GM18873 (cell line): ENCODE data around the gene SLC2A4RG.

Experiments
- ATAC-seq: cut with Tn5 transposase; IDR thresholded peaks from one replicate; pipeline ENCODE4 v1.9.1; 2021; ENCODE audit warnings: mild to moderate bottlenecking, moderate library complexity, moderate number of reproducible peaks; ENCODE audit not compliant: unreplicated experiment, low FRiP score

The SLC2A4RG gene, protein sequence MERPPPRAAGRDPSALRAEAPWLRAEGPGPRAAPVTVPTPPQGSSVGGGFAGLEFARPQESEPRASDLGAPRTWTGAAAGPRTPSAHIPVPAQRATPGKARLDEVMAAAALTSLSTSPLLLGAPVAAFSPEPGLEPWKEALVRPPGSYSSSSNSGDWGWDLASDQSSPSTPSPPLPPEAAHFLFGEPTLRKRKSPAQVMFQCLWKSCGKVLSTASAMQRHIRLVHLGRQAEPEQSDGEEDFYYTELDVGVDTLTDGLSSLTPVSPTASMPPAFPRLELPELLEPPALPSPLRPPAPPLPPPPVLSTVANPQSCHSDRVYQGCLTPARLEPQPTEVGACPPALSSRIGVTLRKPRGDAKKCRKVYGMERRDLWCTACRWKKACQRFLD

DNA sequence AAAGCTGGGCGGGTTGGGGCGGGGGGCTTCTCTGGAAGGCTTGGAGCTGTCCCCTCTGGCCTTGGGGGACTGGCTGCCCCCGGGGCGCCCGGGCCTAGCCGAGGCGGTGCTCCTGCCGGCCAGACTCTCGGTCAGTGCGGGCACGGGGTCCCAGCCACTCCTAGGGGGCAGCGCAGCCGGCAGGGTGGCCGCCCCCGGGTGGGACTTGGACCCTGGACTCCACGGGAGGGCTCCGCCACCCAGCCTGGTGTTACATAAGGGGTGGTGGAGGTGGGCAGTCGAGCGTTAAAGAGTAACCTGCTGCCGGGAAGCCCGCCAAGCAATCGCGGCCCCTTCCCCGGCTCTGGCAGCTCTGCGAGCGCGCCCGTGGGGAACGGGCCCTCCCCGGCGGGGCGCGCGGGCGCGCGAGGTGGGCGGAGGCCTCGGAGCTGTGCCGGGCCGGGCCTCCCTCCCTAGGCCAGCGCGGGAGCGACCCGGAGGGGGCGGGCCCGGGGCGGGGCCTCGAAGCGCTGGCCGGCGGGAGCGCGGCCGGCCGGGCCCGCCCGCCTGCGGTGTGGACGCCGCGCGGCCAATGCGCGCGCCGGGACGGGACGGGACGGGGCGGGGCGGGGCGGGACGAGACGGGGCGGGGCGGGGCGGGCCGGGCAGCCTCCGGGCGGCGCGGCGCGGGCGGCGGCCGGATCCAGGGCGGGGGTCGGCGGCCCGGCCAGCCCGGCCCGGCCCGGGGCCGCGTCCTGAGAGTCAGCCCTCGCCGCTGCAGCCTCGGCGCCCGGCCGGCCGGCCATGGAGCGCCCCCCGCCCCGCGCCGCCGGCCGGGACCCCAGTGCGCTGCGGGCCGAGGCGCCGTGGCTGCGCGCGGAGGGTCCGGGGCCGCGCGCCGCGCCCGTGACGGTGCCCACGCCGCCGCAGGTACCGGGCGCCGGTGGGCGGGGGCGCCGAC, at the start of gene SLC2A4RG:
SLC2A4RG (plus strand) TSS at position 647 of the 940 bp plus-strand sequence; CDS start at position 784, 137 bp downstream.
- no peak for ATAC-seq

DNA sequence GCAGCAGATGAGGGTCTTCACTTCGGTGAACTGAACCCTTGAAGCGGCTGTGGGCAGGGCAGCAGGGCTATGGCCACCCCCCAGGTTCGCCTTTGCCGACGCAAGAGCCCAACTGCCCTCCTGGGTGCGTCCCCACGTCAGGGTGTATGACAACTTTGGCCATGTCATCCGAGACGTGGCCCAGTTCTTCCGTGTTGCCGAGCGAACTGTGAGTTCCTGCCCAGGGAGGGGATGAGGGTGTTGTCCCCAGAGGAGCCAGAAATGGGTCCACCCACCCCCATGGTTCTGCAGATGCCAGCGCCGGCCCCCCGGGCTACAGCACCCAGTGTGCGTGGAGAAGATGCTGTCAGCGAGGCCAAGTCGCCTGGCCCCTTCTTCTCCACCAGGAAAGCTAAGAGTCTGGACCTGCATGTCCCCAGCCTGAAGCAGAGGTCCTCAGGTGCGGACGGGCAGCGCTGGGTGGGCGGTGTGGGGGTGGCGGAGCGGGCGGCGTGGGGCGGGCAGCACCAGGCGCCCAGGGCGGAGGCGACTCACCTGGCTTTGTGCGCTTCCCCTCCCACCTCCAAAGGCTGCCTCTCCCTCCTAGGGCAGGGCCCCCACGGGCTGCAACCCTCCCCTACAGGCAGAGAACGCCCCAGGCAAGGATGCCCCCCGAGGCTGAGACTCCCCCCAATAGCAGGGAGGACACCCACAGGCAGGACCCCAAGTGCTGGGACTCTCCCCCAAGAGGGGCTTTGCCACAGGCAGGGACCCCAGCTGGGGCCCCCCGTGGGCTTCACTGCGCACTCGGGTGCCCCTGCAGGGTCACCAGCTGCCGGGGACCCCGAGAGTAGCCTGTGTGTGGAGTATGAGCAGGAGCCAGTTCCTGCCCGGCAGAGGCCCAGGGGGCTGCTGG, 49.3 kb upstream of the SLC2A4RG start:
- ATAC-seq: no peak

DNA sequence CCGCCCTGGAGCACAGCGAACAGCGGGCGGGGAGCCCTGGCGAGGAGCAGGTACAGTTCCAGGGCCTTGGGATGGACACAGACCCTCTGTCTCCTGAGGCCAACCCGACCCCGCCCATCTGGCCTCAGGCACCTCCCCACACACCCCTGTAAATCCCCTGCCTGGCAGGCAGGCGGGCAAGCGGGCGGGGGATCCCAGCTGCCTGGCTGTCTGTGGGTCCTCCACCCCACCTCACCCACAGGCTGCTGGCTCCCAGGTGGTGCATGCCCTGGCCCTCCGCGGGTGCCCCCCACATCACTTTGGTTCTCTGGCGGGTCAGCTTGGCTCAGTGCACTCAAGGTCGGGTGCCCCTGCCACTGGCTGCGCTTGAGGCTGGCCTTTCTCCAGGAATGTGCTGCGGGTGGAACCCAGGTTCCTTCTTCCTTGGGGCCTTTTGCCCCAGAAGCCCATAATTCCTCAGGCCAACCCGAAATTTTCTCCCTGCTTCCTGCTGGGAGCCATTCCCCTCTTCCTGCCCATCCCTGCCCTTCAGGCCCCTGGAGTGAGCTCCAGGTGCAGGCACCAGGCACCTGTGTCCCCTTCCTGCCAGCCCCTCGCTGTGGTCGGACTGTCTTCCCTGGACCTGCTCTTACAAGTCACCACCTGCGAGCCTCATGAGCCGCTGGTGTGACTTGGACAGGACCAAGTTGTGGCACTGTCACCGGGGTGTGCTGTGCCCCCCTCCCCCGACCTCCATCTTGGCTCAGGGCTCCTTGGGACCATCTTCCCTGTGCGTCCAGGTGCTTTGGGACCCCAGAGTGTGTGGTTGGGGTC, 48.5 kb upstream of the SLC2A4RG start:
- no peak for ATAC-seq

DNA sequence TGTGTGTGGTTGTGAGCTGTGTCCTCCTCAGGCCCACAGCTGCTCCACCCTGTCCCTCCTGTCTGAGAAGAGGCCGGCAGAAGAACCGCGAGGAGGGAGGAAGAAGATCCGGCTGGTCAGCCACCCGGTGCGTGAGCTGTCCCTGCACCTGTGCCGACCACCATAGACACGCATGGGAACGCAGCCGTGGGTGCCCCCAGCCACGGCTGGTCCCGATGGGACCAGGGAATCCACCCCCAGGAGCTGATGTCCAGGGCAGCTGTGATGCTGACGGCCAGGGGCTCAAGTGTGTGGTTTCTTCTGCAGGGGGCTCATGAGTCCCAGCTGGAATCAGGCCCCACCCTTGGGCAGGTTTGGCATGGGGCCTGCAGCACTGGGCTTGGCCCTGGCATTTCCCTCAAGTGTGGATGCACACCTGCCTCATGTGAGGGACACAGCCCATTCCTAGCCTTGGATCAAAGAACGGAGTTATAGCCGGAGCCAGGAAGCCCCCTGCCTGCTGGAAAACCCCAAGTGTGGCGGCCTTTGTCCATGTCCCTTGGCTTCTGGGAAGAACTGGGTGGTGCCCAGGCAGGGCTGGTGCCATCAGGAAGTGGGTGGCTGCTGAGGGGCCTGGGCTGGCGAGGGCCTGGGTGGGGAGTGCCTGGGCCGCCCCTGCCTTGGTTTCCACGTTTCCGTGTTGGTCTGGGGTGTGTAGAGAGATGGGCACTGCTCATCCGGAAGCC, 47.7 kb upstream of the SLC2A4RG start:
- no peak for ATAC-seq

DNA sequence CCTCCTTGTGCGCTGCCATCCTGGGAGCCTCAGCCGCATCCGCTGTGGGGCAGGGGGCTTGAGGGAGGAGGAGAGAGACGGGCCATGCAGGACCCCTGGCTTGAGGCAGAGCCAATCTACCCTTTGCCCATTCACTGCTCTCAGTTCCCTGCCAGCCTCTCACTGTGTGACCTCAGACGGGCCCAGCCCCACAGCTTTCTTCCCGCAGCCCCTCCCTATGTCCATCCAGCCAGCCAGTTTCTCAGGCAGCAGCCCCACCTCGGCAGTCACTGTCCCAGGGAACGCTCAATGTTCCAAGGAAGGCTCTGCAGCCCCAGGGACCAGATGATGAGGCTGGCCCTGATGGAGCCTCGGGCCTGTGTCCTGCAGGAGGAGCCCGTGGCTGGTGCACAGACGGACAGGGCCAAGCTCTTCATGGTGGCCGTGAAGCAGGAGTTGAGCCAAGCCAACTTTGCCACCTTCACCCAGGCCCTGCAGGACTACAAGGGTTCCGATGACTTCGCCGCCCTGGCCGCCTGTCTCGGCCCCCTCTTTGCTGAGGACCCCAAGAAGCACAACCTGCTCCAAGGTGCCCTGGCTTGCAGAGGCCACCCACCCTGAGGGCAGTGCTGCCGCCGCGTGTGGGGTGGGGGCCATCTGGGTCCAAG, 47.0 kb upstream of the SLC2A4RG start:
- no peak for ATAC-seq

DNA sequence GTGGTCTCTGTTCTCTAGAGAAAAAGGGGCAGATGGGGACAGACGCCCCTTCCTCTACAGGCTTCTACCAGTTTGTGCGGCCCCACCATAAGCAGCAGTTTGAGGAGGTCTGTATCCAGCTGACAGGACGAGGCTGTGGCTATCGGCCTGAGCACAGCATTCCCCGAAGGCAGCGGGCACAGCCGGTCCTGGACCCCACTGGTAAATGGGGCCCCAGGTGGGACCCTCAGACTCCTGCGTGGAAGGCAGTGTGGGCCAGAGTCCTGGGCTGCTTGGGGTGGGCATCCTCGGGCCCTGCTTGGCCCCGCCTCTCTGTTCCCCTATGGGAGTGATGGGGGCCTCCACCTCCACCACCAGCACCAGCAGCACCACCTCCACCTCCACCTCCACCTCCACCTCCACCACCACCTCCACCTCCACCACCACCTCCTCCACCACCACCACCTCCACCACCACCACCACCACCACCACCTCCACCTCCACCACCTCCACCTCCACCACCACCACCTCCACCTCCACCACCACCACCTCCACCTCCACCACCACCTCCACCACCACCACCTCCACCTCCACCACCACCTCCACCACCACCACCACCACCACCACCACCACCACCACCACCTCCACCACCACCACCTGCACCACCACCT, 46.4 kb upstream of the SLC2A4RG start:
- no peak for ATAC-seq

DNA sequence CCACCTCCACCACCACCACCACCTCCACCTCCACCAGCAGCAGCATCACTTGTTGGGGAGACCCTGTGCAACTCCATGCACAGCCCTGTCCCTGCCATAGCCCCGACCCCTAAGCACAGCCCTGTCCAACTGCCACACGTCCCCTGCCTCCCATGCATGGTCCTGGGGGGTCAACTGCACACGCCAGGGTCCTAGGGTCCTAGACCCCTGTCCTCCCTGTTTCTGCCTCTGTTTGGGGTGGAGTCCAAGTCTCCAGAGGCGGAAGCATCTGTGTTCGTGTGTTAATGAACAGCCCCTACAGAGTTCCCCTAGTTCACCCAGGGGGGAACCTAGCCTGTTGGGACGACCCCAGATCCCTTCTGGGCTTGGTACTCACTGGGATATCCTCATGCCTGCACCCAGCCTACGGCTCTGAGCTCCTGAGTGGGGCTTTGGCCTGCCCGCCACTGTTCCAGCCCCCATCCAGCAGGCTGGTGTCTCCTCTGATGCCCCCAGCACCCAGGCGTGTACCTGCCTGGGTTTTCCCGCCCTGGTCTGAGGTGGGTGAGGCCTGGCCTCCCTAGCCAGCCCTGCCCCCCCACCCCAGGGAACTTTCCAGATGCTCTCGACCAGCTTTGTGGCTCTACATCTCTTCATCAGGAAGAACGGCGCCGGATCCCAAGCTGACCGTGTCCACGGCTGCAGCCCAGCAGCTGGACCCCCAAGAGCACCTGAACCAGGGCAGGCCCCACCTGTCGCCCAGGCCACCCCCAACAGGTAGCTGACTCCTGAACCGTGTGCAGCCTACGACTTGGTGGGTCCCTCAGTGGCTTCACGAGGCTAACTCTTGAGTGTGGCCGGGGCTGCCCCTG, 45.6 kb upstream of the SLC2A4RG start:
- ATAC-seq: no peak

DNA sequence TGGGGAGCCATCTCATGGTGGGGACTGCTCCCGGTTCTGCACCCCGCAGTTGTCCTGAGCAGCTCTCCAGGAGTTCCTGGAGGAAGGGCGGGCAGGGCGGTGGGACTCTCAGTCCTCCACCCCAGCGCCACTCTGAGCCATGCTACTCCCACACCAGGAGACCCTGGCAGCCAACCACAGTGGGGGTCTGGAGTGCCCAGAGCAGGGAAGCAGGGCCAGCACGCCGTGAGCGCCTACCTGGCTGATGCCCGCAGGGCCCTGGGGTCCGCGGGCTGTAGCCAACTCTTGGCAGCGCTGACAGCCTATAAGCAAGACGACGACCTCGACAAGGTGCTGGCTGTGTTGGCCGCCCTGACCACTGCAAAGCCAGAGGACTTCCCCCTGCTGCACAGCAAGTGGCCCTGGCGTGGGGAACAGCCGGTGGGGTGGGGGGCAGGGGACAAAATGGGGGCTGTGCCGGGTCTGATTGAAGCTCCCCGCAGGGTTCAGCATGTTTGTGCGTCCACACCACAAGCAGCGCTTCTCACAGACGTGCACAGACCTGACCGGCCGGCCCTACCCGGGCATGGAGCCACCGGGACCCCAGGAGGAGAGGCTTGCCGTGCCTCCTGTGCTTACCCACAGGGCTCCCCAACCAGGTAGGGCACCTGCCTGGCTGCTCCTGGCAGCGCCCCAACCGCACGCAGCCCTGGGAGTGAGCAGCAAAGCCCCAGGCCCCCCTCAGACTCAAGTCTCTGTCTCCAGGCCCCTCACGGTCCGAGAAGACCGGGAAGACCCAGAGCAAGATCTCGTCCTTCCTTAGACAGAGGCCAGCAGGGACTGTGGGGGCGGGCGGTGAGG, 44.8 kb upstream of the SLC2A4RG start:
- no peak for ATAC-seq

DNA sequence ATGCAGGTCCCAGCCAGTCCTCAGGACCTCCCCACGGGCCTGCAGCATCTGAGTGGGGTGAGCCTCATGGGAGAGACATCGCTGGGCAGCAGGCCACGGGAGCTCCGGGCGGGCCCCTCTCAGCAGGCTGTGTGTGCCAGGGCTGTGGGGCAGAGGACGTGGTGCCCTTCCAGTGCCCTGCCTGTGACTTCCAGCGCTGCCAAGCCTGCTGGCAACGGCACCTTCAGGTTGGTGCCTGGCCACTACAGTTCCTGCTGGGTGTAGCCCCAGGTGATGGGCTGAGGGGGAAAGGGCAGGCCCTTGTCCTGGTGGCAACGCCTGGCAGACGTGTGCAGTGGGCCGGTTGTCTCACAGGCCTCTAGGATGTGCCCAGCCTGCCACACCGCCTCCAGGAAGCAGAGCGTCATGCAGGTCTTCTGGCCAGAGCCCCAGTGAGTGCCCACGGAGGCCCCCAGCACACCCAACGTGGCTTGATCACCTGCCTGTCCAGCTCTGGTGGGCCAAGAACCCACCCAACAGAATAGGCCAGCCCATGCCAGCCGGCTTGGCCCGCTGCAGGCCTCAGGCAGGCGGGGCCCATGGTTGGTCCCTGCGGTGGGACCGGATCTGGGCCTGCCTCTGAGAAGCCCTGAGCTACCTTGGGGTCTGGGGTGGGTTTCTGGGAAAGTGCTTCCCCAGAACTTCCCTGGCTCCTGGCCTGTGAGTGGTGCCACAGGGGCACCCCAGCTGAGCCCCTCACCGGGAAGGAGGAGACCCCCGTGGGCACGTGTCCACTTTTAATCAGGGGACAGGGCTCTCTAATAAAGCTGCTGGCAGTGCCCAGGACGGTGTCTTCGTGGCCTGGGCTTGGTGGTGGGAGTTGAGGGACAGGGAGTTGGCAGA, 43.9 kb upstream of the SLC2A4RG start:
- ATAC-seq: no peak

DNA sequence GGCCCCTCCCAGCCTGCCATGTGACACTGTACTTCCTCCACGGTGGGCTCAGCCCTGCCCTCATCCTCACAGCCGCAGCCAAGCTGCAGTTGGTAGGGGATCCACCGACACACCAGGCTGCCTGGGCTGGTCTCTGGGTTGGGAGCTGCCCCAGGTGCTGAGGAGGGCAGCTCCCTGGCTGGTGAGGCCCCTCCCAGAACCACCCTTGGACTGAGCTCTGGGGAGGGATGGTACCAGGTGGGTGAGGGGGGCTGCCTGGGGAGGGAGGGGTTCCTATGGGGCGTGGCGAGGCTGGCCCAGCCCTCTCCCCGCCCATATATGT, 43.3 kb upstream of the SLC2A4RG start:
- no peak for ATAC-seq

DNA sequence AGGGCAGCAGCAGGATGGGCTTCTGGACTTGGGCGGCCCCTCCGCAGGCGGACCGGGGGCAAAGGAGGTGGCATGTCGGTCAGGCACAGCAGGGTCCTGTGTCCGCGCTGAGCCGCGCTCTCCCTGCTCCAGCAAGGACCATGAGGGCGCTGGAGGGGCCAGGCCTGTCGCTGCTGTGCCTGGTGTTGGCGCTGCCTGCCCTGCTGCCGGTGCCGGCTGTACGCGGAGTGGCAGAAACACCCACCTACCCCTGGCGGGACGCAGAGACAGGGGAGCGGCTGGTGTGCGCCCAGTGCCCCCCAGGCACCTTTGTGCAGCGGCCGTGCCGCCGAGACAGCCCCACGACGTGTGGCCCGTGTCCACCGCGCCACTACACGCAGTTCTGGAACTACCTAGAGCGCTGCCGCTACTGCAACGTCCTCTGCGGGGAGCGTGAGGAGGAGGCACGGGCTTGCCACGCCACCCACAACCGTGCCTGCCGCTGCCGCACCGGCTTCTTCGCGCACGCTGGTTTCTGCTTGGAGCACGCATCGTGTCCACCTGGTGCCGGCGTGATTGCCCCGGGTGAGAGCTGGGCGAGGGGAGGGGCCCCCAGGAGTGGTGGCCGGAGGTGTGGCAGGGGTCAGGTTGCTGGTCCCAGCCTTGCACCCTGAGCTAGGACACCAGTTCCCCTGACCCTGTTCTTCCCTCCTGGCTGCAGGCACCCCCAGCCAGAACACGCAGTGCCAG, 42.8 kb upstream of the SLC2A4RG start, which contains the start of gene TNFRSF6B:
TNFRSF6B (plus strand) TSS at position 25 of the 729 bp plus-strand sequence; CDS start at position 141, 116 bp downstream.
- no peak for ATAC-seq

DNA sequence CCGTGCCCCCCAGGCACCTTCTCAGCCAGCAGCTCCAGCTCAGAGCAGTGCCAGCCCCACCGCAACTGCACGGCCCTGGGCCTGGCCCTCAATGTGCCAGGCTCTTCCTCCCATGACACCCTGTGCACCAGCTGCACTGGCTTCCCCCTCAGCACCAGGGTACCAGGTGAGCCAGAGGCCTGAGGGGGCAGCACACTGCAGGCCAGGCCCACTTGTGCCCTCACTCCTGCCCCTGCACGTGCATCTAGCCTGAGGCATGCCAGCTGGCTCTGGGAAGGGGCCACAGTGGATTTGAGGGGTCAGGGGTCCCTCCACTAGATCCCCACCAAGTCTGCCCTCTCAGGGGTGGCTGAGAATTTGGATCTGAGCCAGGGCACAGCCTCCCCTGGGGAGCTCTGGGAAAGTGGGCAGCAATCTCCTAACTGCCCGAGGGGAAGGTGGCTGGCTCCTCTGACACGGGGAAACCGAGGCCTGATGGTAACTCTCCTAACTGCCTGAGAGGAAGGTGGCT, 42.2 kb upstream of the SLC2A4RG start:
- ATAC-seq: no peak

DNA sequence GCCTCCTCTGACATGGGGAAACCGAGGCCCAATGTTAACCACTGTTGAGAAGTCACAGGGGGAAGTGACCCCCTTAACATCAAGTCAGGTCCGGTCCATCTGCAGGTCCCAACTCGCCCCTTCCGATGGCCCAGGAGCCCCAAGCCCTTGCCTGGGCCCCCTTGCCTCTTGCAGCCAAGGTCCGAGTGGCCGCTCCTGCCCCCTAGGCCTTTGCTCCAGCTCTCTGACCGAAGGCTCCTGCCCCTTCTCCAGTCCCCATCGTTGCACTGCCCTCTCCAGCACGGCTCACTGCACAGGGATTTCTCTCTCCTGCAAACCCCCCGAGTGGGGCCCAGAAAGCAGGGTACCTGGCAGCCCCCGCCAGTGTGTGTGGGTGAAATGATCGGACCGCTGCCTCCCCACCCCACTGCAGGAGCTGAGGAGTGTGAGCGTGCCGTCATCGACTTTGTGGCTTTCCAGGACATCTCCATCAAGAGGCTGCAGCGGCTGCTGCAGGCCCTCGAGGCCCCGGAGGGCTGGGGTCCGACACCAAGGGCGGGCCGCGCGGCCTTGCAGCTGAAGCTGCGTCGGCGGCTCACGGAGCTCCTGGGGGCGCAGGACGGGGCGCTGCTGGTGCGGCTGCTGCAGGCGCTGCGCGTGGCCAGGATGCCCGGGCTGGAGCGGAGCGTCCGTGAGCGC, 41.6 kb upstream of the SLC2A4RG start:
- no peak for ATAC-seq
